Measurements from ENCODE around the gene CMSS1. TPM values are rescaled to one million over a fixed set of nuclear protein-coding genes. Genes with fewer than 3 reads are reported as not detected.

Gene CMSS1
- polyA plus RNA-seq, 1 of the 3 experiments (the other 2 are of a cell fraction) = 9.1 TPM

GRCh38 chr3:99984139-99984538, 166.5 kb downstream of the CMSS1 start (continued):
- no peak for TF ChIP-seq IRF3 (IDR thresholded peaks at IDR 0.05; ENCODE audit: low read depth, low read length)
- TF ChIP-seq SMC3 (IDR thresholded peaks at IDR 0.05; ENCODE audit: low read depth, low read length) = no peak
- TF ChIP-seq CHD2 (IDR thresholded peaks at IDR 0.05; ENCODE audit: low read length, partially characterized antibody) = no peak
- TF ChIP-seq YY1 (IDR thresholded peaks at IDR 0.05; ENCODE audit: low read depth) = no peak
- no peak for TF ChIP-seq USF2 (IDR thresholded peaks at IDR 0.05; ENCODE audit: borderline replicate concordance, low read depth, low read length)
- TF ChIP-seq FOXJ3 (CRISPR knock-in tag; IDR thresholded peaks at IDR 0.05) = no peak
- no peak for TF ChIP-seq MXI1 (IDR thresholded peaks at IDR 0.05; ENCODE audit: low read depth, low read length)
- TF ChIP-seq NFIC (IDR thresholded peaks at IDR 0.05; ENCODE audit: borderline replicate concordance) = peak; percentile 76
- 0 out of 2 replicates have a peak, but pooled peaks have one; percentile 33 for TF ChIP-seq MEF2A (IDR thresholded peaks at IDR 0.05; ENCODE audit: borderline replicate concordance, low read depth)
- no peak for TF ChIP-seq CTCF (IDR thresholded peaks at IDR 0.05)
- peak; percentile 85 for TF ChIP-seq TCF12 (IDR thresholded peaks at IDR 0.05)
- TF ChIP-seq PBX3 (IDR thresholded peaks at IDR 0.05) = peak; percentile 86

- H3K9ac ChIP-seq = no peak overlapping the region
- TF ChIP-seq RFX5 (IDR thresholded peaks at IDR 0.05; ENCODE audit: low read length) = no peak
- no peak for TF ChIP-seq MXI1 (IDR thresholded peaks at IDR 0.05; ENCODE audit: low read depth, low read length)
- no peak for TF ChIP-seq POLR2AphosphoS5 (IDR thresholded peaks at IDR 0.05; ENCODE audit: low read depth, low read length)
- TF ChIP-seq RXRA (IDR thresholded peaks at IDR 0.05; ENCODE audit: borderline replicate concordance, low read depth) = no peak
- TF ChIP-seq YY1 (IDR thresholded peaks at IDR 0.05; ENCODE audit: low read depth) = no peak
- TF ChIP-seq TCF12 (IDR thresholded peaks at IDR 0.05) = no peak
- TF ChIP-seq RAD21 (IDR thresholded peaks at IDR 0.05; ENCODE audit: low read length) = no peak
- TF ChIP-seq JUND (IDR thresholded peaks at IDR 0.05) = no peak
- TF ChIP-seq USF1 (IDR thresholded peaks at IDR 0.05; ENCODE audit: borderline replicate concordance, low read depth) = no peak
- TF ChIP-seq RCOR1 (IDR thresholded peaks at IDR 0.05; ENCODE audit: low read length) = no peak
- no peak for TF ChIP-seq FOXJ3 (CRISPR knock-in tag; IDR thresholded peaks at IDR 0.05)
- TF ChIP-seq IRF3 (IDR thresholded peaks at IDR 0.05; ENCODE audit: low read depth, low read length) = no peak
- no peak for TF ChIP-seq SIN3A (IDR thresholded peaks at IDR 0.05; ENCODE audit: borderline replicate concordance, low read depth, low read length)
- TF ChIP-seq MAX (IDR thresholded peaks at IDR 0.05; ENCODE audit: low read depth) = no peak
- TF ChIP-seq ZBTB33 (IDR thresholded peaks at IDR 0.05; ENCODE audit: borderline replicate concordance, low read depth) = no peak
- no peak for TF ChIP-seq EP300 (IDR thresholded peaks at IDR 0.05; ENCODE audit: borderline replicate concordance in 1 of 2, low read depth in 1 of 2, low read length in 1 of 2)
Measured at GRCh38 chr3:99984668-99985067, 167.0 kb downstream of the CMSS1 start.

More at GRCh38 chr3:99984668-99985067, 167.0 kb downstream of the CMSS1 start:
- POLR2A ChIA-PET = no interaction called here
- H3K27me3 ChIP-seq (ENCODE audit: insufficient read depth) = no peaks in the 10 kb centered on the region
- H3K9me3 ChIP-seq = no peaks in the 10 kb centered on the region
- H3K9me2 ChIP-seq = no peaks in the 10 kb centered on the region
- no peaks in the 10 kb centered on the region for H3K4me1 ChIP-seq (ENCODE audit: control insufficient read depth in 1 of 2, insufficient read depth in 2 of 2, low read depth in 1 of 2, low read length in 1 of 2)
- no peaks in the 10 kb centered on the region for H3K79me2 ChIP-seq (ENCODE audit: insufficient read depth)
- no peak overlapping the region for H3K4me3 ChIP-seq (ENCODE audit: low read depth in 2 of 2, low read length in 1 of 2)
- peak overlapping the region; percentile 3; the same call in 1 of the 2 replicates for H3K4me2 ChIP-seq
- 86% methylated on average over 2 of the region's 2 CpGs for WGBS (ENCODE audit: low lambda C conversion rate)
- no peaks in the 10 kb centered on the region for H3K36me3 ChIP-seq (replicated peaks in 1 of 2; ENCODE audit: control insufficient read depth in 1 of 2, insufficient read depth in 2 of 2, low read length in 1 of 2)
- no peaks in the 10 kb centered on the region for H4K20me1 ChIP-seq (ENCODE audit: insufficient read depth)
- no peak for DNase-seq
- no peaks in the 10 kb centered on the region for H3F3A ChIP-seq (replicated peaks; ENCODE audit: insufficient read depth)
- H2AFZ ChIP-seq (ENCODE audit: low read depth) = no peak overlapping the region
- CTCF ChIA-PET = interaction anchor here (0.7 kb wide), 1 partner anchor 241 kb away, joined by 3 read pairs; no protein-coding TSS in a partner anchor
- peak overlapping the region in 1 of 2 experiments; percentile 40; a peak in 2 of 4 replicates for H3K27ac ChIP-seq (ENCODE audit: low read depth in 2 of 2, low read length in 1 of 2)

Data from SK-N-SH (cell line).